NB4 (cell line): ENCODE results near the gene ATG9B.

ENCODE experiments used
- CTCF ChIP-seq: IDR thresholded peaks from one replicate; pipeline ENCODE4 v1.5.1; 2012; ENCODE audit warnings: low read depth, low read length
- MAX ChIP-seq: IDR thresholded peaks from 2 replicates; pipeline ENCODE4 v1.6.1; 2011; ENCODE audit warnings: low read depth, low read length
- MYC ChIP-seq: IDR thresholded peaks from 2 replicates; pipeline ENCODE4 v1.6.1; 2011; ENCODE audit warnings: low read depth, low read length
- POLR2A ChIP-seq: IDR thresholded peaks from 2 replicates; pipeline ENCODE4 v1.6.1; 2011; ENCODE audit warnings: mild to moderate bottlenecking; ENCODE audit not compliant: insufficient read length; ENCODE audit errors: extremely low read depth

GRCh38 chr7:150996376-150997074, 27.8 kb downstream of the ATG9B start:
- TF ChIP-seq CTCF, result peak; percentile 4
- no peak for TF ChIP-seq MAX
- no peak for TF ChIP-seq MYC
- TF ChIP-seq POLR2A, result no peak
